Lower leg skin (tissue), 4 donors: ENCODE data around the gene CCDC18. TPM values are rescaled to one million over a fixed set of nuclear protein-coding genes. Genes with fewer than 3 reads are reported as not detected.
A peak's percentile ranks its signal among the peaks of the same experiment; 100 is the strongest.

Source experiments
- DNase-seq, 2 donors: peaks; one replicate each; pipeline ENCODE4 v3.0.0-alpha.2; 2019; ENCODE audit warnings: low spot score in 2 of 2
- H3K4me3 ChIP-seq: fragments of 200-600 bp; sonication (generic); 2 replicates; pipeline ENCODE4 v1.5.1; 2017; ENCODE audit warnings: mild to moderate bottlenecking, low read depth; ENCODE audit not compliant: poor library complexity, severe bottlenecking
- CTCF ChIP-seq, 3 donors: fragments of 450-650 bp; IDR thresholded peaks; one replicate each; pipeline ENCODE4 v1.5.1; 2016; ENCODE audit warnings: antibody characterized with exemption in 3 of 3, mild to moderate bottlenecking in 3 of 3, moderate library complexity in 2 of 3
- POLR2A ChIP-seq, 2 donors: fragments of 450-650 bp; IDR thresholded peaks; one replicate each; pipeline ENCODE4 v1.6.1; 2016 to 2017; ENCODE audit warnings: antibody characterized with exemption in 2 of 2, mild to moderate bottlenecking in 1 of 2, moderate library complexity in 1 of 2
- WGBS, 2 donors: methylation state at CpG; one replicate each; pipeline ENCODE4 v1.1.5; 2018; 5-methylcytosine and 5-hydroxymethylcytosine counted together
- intact Hi-C: fragments of 100-400 bp; cut with DNase I; formaldehyde crosslinking; loops from one replicate; pipeline ENCODE4 v1.15.0; 2023; ENCODE audit warnings: low total_unique reads
- total RNA-seq, 4 donors: library from RNA; depleted of rRNA; stranded (reverse); fragments of >200 nt; gene quantifications; one replicate each; pipeline ENCODE4 v1.1.0, GENCODE V29; 2016

Gene CCDC18
- total RNA-seq, 4 donors from 2014 or later, result 5.8 to 8.9 (median 6.5) TPM

GRCh38 chr1:93283496-93283895, 103.0 kb downstream of the CCDC18 start:
- 96 to 100% methylated on average over 1 of the region's 1 CpG for WGBS, 2 donors
- no peak for TF ChIP-seq POLR2A (IDR thresholded peaks at IDR 0.05)
- no peak for TF ChIP-seq CTCF (IDR thresholded peaks at IDR 0.05)
- intact Hi-C loops, result no loop called here

GRCh38 chr1:93288558-93288957, 108.0 kb downstream of the CCDC18 start:
- intact Hi-C loops, result no loop called here
- H3K4me3 ChIP-seq, result no peak overlapping the region
- TF ChIP-seq POLR2A (IDR thresholded peaks at IDR 0.05) (no peak), CTCF (IDR thresholded peaks at IDR 0.05) (no peak)
- WGBS, 2 donors, result 76 to 77% methylated on average over 3 of the region's 3 CpGs
- DNase-seq, result no peak

More at GRCh38 chr1:93283496-93283895, 103.0 kb downstream of the CCDC18 start:
- DNase-seq, result no peak
- no peak overlapping the region for H3K4me3 ChIP-seq

GRCh38 chr1:93296555-93297154, 116.1 kb downstream of the CCDC18 start:
- intact Hi-C loops, result no loop called here
- WGBS, 2 donors, result 78% methylated on average over 3 of the region's 3 CpGs
- TF ChIP-seq POLR2A (IDR thresholded peaks at IDR 0.05) (no peak), CTCF (IDR thresholded peaks at IDR 0.05) (no peak)
- no peak for DNase-seq
- H3K4me3 ChIP-seq, result no peak overlapping the region

- 71 to 82% methylated on average over 1 of the region's 1 CpG for WGBS, 2 donors
- H3K4me3 ChIP-seq, result no peak overlapping the region
- no peak for TF ChIP-seq CTCF (IDR thresholded peaks at IDR 0.05)
- TF ChIP-seq POLR2A (IDR thresholded peaks at IDR 0.05), result no peak
- no peak for DNase-seq
- intact Hi-C loops, result no loop called here
These were observed 120.6 kb downstream of the CCDC18 start for GRCh38 chr1:93301131-93301530.

- H3K4me3 ChIP-seq, result no peak overlapping the region
- WGBS, 2 donors, result 86% methylated on average over 5 of the region's 5 CpGs
- no peak for DNase-seq
- TF ChIP-seq CTCF (IDR thresholded peaks at IDR 0.05) (no peak), POLR2A (IDR thresholded peaks at IDR 0.05) (no peak)
- intact Hi-C loops, result no loop called here
These were observed 121.6 kb downstream of the CCDC18 start for GRCh38 chr1:93302078-93302477.

- intact Hi-C loops, result no loop called here
- H3K4me3 ChIP-seq, result no peak overlapping the region
- peak in 1 of 2 donors; percentile 37 for DNase-seq
These were observed 124.2 kb downstream of the CCDC18 start for GRCh38 chr1:93304716-93305138.

More at GRCh38 chr1:93304716-93305138, 124.2 kb downstream of the CCDC18 start:
- peak in 1 of 3 donors; percentile 70 for TF ChIP-seq CTCF (IDR thresholded peaks at IDR 0.05)
- no peak for TF ChIP-seq POLR2A (IDR thresholded peaks at IDR 0.05)
- 27 to 32% methylated on average over 2 of the region's 2 CpGs for WGBS, 2 donors
